Left ventricle myocardium inferior (tissue), 1 donor: ENCODE results near the gene DACH1. TPM values are rescaled to one million over a fixed set of nuclear protein-coding genes. Genes with fewer than 3 reads are reported as not detected.

Experiments
- DNase-seq: peaks from one replicate; pipeline ENCODE4 v3.0.0-alpha.2; 2020
- H3K27ac ChIP-seq: fragments of 200-600 bp; replicated peaks from 2 replicates; pipeline ENCODE4 v1.8.0; 2021
- H3K27me3 ChIP-seq: fragments of 200-600 bp; 2 replicates; pipeline ENCODE4 v1.8.0; 2021; ENCODE audit warnings: low read depth
- H3K36me3 ChIP-seq: fragments of 200-600 bp; 2 replicates; pipeline ENCODE4 v1.8.0; 2021
- H3K4me1 ChIP-seq: fragments of 200-600 bp; 2 replicates; pipeline ENCODE4 v1.8.0; 2021
- H3K4me3 ChIP-seq: fragments of 200-600 bp; 2 replicates; pipeline ENCODE4 v1.8.0; 2021; ENCODE audit warnings: mild to moderate bottlenecking, moderate library complexity
- H3K9me3 ChIP-seq: fragments of 200-600 bp; replicated peaks from 2 replicates; pipeline ENCODE4 v1.8.0; 2021
- intact Hi-C: fragments of 100-400 bp; cut with micrococcal nuclease; formaldehyde crosslinking; loops from one replicate; pipeline ENCODE4 v1.11.0; 2022
- total RNA-seq: library from RNA; stranded (reverse); fragmentation: NEBNext Ultra II Directional; extraction: Animal tissue kit (Norgen Biotek cat#: 25700); gene quantifications from one replicate; pipeline ENCODE4 v1.2.1, GENCODE V29; 2021
- TF ChIP-seq, protein P1 (sequence below): fragments of 200-600 bp; IDR thresholded peaks from 2 replicates; pipeline ENCODE4 v1.8.0; 2021; ENCODE audit warnings: antibody characterized with exemption, mild to moderate bottlenecking, borderline replicate concordance
- donor health status: DM: no; HTN: yes; CAD: no; lungs with severe emphysema.

DACH1 gene
- total RNA-seq, 1 donor from 2014 or later = 3.4 TPM

DNA sequence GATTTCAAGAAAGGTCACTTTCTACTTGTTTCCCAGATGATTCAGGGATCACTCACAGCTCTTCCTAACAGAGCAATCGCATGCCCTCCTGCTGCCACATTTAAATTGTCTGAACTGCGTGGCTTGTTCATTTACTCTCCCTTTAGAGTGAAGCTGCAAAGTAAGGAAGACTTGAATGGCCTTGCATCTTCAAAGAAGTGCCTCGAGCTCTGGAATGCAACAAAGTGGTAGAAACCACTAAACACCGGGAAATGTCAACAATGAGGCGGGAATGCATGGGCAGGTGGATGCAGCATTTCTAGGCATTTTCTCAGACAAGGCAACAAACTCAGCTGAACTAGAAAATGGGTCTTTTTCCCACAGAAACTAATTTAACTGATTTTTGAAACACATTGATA lies 10.3 kb upstream of the DACH1 start:
- intact Hi-C loops = no loop called here
- DNase-seq = no peak
- TF ChIP-seq, protein P1, sequence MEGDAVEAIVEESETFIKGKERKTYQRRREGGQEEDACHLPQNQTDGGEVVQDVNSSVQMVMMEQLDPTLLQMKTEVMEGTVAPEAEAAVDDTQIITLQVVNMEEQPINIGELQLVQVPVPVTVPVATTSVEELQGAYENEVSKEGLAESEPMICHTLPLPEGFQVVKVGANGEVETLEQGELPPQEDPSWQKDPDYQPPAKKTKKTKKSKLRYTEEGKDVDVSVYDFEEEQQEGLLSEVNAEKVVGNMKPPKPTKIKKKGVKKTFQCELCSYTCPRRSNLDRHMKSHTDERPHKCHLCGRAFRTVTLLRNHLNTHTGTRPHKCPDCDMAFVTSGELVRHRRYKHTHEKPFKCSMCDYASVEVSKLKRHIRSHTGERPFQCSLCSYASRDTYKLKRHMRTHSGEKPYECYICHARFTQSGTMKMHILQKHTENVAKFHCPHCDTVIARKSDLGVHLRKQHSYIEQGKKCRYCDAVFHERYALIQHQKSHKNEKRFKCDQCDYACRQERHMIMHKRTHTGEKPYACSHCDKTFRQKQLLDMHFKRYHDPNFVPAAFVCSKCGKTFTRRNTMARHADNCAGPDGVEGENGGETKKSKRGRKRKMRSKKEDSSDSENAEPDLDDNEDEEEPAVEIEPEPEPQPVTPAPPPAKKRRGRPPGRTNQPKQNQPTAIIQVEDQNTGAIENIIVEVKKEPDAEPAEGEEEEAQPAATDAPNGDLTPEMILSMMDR = no peak
- peaks cover 4% of the 10 kb centered on the region for H3K4me1 ChIP-seq
- no peak overlapping the region for H3K27ac ChIP-seq
- no peaks in the 10 kb centered on the region for H3K27me3 ChIP-seq
- peaks cover 3% of the 10 kb centered on the region for H3K9me3 ChIP-seq
- no peaks in the 10 kb centered on the region for H3K36me3 ChIP-seq
- H3K4me3 ChIP-seq = no peak overlapping the region

DNA sequence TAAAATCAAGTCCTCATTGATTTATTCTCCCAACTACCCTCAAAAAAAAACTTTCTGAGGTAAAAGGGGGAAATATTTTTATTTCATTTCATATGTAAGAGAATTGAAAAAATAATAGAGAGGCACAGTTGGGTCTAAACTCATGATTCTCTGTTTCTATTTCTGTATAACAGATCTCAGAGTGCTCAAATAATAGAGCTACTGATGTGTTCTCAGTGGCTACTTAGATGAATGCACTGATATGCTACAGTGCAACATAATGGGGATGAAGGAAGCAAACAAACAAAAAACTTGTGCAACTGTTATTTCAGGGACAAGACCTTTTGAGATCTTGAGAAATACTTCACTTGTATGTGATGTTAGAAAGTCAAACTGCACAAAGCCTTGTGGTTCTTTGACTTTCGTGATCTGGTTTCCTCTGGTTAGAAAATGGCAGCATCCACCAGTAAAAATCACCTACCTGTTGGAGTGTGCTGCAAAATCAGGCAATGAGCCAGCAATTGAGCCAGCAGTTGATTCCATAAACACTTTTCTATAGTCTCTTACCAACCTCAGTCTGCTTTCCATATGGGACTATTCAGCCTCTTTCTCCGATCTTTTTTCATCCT lies 9.7 kb upstream of the DACH1 start:
- Histone ChIP-seq H3K36me3 (no peaks in the 10 kb centered on the region), H3K27ac (no peak overlapping the region), H3K4me1 (peaks cover 4% of the 10 kb centered on the region), H3K9me3 (no peaks in the 10 kb centered on the region), H3K4me3 (no peak overlapping the region), H3K27me3 (no peaks in the 10 kb centered on the region)
- intact Hi-C loops = no loop called here
- DNase-seq = no peak
- TF ChIP-seq, protein P1 = no peak

DNA sequence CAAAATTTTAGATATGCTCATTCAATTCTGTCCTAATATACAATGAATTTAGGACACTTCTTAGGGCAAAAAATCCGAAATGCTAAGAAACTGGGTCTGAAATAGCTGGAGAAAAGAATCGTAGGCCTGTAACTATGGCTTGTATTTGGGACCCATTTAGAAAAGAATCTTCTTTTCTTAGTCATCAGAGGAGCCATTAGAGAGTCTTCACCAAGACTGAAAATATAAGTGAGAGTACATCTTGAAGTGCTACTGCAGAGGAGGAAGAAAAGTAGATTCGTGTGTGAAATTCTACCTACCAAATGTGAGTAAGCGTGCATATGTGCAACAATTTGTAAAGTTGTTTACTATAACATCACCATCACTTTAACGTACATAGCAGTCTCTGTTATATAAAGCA lies 8.8 kb upstream of the DACH1 start:
- H3K4me3 ChIP-seq = no peak overlapping the region
- no peaks in the 10 kb centered on the region for H3K9me3 ChIP-seq
- intact Hi-C loops = no loop called here
- DNase-seq = no peak
- no peaks in the 10 kb centered on the region for H3K27me3 ChIP-seq
- H3K4me1 ChIP-seq = peaks cover 4% of the 10 kb centered on the region
- TF ChIP-seq, protein P1 = no peak
- H3K27ac ChIP-seq = no peak overlapping the region
- no peaks in the 10 kb centered on the region for H3K36me3 ChIP-seq

DNA sequence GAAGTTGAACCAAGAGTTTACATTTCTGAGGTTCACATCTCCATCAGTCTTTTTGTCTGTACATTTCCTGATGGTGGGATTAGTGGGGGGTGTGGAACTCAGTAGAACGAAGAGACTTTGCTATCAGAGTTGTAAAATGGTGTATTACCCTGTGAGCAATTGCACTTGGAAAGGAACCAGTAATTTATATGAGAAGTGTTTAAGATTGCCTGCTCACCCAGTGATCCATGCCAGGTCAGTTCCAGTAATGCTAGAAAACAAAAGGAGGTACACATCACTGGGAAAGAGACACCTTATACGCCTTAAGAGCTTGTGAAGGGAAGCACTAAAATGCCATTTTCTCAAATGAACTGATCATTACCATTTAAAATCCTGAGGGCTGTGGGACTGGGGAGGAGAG lies 7.5 kb upstream of the DACH1 start:
- H3K4me3 ChIP-seq = no peak overlapping the region
- peaks cover 4% of the 10 kb centered on the region for H3K4me1 ChIP-seq
- intact Hi-C loops = no loop called here
- DNase-seq = no peak
- no peak overlapping the region for H3K27ac ChIP-seq
- TF ChIP-seq, protein P1 = no peak
- no peaks in the 10 kb centered on the region for H3K9me3 ChIP-seq
- peaks cover 3% of the 10 kb centered on the region for H3K27me3 ChIP-seq
- H3K36me3 ChIP-seq = no peaks in the 10 kb centered on the region

DNA sequence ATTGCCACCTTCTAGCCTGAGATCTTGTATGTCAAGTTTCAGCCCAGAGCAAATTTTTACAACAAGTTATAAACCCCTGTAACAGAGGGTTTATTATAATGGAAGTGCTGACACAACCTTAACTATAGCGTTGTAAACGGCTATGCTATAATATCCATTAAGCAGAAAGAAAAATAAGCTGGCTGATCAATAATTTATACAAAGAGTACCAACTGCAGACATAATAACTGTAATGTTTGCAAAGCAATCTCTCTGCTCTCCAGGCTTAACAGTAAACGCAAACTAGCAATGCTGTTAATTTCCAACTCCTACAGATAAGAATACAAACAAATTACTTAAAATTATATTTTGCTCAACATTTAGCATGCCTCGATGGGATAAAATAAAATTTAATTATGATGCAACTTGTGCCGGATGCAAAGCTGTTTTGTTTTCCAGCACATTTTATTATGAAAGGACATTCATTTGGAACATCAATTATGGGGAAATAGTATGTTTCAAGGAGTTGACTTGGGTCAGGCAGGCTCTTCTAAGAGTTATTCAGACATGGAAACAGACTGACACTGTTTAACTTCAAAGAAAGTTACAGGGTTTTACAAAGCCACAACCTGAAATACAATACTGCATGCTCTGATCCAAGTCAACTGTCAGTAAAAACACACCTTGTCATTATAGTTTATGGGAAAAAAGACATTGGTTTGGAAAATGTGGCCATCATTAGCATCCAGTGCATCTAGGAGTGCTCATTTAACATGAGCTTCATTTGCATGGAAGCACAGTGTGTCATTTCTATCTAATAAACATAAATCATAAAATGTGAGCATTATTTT lies 6.6 kb upstream of the DACH1 start:
- Histone ChIP-seq H3K27me3 (peaks cover 9% of the 10 kb centered on the region), H3K27ac (no peak overlapping the region), H3K9me3 (no peaks in the 10 kb centered on the region), H3K4me3 (no peak overlapping the region), H3K4me1 (peaks cover under 1% of the 10 kb centered on the region), H3K36me3 (no peaks in the 10 kb centered on the region)
- intact Hi-C loops = no loop called here
- TF ChIP-seq, protein P1 = no peak
- no peak for DNase-seq
